Esophagus squamous epithelium (tissue), 5 donors: ENCODE results near the gene TPO. TPM values are rescaled to one million over a fixed set of nuclear protein-coding genes. Genes with fewer than 3 reads are reported as not detected.

Experiments
- DNase-seq: peaks from one replicate; lab custom pipeline; 2025; lab: John Stamatoyannopoulos, UW
- H3K27ac ChIP-seq, 4 donors: fragments of 200-600 bp; sonication (generic); one replicate each; pipeline ENCODE4 v1.5.1; 2016 to 2019; ENCODE audit warnings: mild to moderate bottlenecking in 1 of 4
- H3K27me3 ChIP-seq, 4 donors: fragments of 200-600 bp; sonication (generic); 1 replicate in 3 of 4; 2 replicates in 1 of 4; pipeline versions ENCODE4 v1.5.1 to v1.6.0; 2017 to 2021; ENCODE audit warnings: antibody characterized with exemption in 1 of 4
- H3K36me3 ChIP-seq, 3 donors: fragments of 200-600 bp; sonication (generic); one replicate each; pipeline ENCODE4 v1.5.1; 2016 to 2019
- H3K4me1 ChIP-seq, 3 donors: fragments of 200-600 bp; sonication (generic); one replicate each; pipeline ENCODE4 v1.5.1; 2017 to 2019
- H3K4me3 ChIP-seq, 4 donors: fragments of 200-600 bp; sonication (generic); 1 replicate in 3 of 4; 2 replicates in 1 of 4; pipeline ENCODE4 v1.5.1; 2016 to 2019; ENCODE audit warnings: mild to moderate bottlenecking in 2 of 4, moderate library complexity in 1 of 4
- H3K9me3 ChIP-seq, 3 donors: fragments of 200-600 bp; sonication (generic); one replicate each; pipeline ENCODE4 v1.5.1; 2016 to 2019
- POLR2A ChIP-seq, 4 donors: fragments of 450-650 bp; IDR thresholded peaks; one replicate each; pipeline ENCODE4 v1.6.1; 2017; ENCODE audit warnings: antibody characterized with exemption in 4 of 4, mild to moderate bottlenecking in 4 of 4, moderate library complexity in 3 of 4
- WGBS, 2 donors: methylation state at CpG; one replicate each; pipeline ENCODE4 v1.1.5; 2018; 5-methylcytosine and 5-hydroxymethylcytosine counted together
- intact Hi-C: fragments of 100-400 bp; cut with DNase I; formaldehyde crosslinking; loops from one replicate; pipeline ENCODE4 v1.15.0; 2022
- total RNA-seq, 4 donors: library from RNA; depleted of rRNA; stranded (reverse); fragments of >200 nt; gene quantifications; one replicate each; pipeline ENCODE4 v1.1.0, GENCODE V29; 2016
- TF ChIP-seq, protein P1 (sequence below), 6 experiments: fragments of 450-650 bp in 4 of 6; fragments of 200-600 bp in 2 of 6; sonication (generic) in 2 of 6; IDR thresholded peaks; one replicate each; pipeline ENCODE4 v1.5.1; 2016 to 2019; ENCODE audit warnings: antibody characterized with exemption in 6 of 6, mild to moderate bottlenecking in 4 of 6, moderate library complexity in 4 of 6
- donor health status: DM: yes; HTN: yes; CAD: no.

Gene TPO
- total RNA-seq, 4 donors from 2014 or later: 0.31 to 4.6 (median 2.7) TPM

DNA sequence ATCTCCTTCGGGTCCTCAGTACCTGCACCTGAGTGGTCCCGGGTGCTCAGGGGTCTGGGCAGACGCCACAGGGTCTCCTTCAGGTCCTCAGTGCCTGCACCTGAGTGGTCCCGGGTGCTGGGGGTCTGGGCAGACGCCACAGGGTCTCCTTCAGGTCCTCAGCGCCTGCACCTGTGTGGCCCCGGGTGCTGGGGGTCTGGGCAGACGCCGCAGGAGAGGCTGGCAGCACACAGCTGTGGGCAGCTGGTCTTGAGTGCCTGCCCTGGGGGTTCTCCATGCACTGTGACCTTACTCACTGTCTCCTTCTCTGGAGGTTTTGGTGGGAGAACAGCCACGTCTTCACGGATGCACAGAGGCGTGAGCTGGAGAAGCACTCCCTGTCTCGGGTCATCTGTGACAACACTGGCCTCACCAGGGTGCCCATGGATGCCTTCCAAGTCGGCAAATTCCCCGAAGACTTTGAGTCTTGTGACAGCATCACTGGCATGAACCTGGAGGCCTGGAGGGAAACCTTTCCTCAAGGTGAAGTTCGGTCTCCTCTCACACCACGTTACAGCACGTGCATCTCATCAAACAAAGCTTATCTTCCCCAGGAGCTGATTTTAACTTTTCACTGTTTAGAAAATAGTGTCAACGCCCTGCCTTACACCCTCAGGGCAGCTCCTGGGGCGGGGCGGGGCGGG lies 82.6 kb downstream of the TPO start:
- no peak for DNase-seq
- Histone ChIP-seq H3K27me3 (peaks cover 0 to 24% (median 0%) of the 10 kb centered on the region in 4 donors), H3K4me3 (no peak overlapping the region), H3K4me1 (no peaks in the 10 kb centered on the region), H3K9me3 (no peaks in the 10 kb centered on the region), H3K27ac (no peak overlapping the region), H3K36me3 (no peaks in the 10 kb centered on the region)
- 53 to 75% methylated on average over 2 to 6 of the region's 22 CpGs for WGBS, 2 donors
- intact Hi-C loops: no loop called here
- no peak for TF ChIP-seq POLR2A (IDR thresholded peaks at IDR 0.05)
- TF ChIP-seq, protein P1, sequence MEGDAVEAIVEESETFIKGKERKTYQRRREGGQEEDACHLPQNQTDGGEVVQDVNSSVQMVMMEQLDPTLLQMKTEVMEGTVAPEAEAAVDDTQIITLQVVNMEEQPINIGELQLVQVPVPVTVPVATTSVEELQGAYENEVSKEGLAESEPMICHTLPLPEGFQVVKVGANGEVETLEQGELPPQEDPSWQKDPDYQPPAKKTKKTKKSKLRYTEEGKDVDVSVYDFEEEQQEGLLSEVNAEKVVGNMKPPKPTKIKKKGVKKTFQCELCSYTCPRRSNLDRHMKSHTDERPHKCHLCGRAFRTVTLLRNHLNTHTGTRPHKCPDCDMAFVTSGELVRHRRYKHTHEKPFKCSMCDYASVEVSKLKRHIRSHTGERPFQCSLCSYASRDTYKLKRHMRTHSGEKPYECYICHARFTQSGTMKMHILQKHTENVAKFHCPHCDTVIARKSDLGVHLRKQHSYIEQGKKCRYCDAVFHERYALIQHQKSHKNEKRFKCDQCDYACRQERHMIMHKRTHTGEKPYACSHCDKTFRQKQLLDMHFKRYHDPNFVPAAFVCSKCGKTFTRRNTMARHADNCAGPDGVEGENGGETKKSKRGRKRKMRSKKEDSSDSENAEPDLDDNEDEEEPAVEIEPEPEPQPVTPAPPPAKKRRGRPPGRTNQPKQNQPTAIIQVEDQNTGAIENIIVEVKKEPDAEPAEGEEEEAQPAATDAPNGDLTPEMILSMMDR (IDR thresholded peaks at IDR 0.05): no peak

DNA sequence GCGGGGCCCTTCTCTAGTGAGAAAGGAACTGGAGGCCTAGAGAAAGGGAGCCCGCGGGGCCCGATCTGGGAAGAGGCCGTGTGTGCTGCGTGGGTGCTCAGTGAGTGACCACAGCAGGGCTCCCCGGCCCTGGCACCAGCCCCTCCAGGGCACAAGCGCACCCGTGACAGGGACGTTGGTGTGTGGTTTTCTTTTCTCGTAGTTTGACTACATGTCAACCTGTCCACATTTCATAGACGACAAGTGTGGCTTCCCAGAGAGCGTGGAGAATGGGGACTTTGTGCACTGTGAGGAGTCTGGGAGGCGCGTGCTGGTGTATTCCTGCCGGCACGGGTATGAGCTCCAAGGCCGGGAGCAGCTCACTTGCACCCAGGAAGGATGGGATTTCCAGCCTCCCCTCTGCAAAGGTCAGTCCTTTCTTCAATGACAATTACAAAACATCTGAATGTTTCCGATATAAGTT lies 83.1 kb downstream of the TPO start:
- TF ChIP-seq POLR2A (IDR thresholded peaks at IDR 0.05): no peak
- TF ChIP-seq, protein P1 (IDR thresholded peaks at IDR 0.05): no peak
- Histone ChIP-seq H3K4me3 (no peak overlapping the region), H3K9me3 (no peaks in the 10 kb centered on the region), H3K27ac (no peak overlapping the region), H3K36me3 (no peaks in the 10 kb centered on the region), H3K27me3 (peaks cover 0 to 24% (median 0%) of the 10 kb centered on the region in 4 donors), H3K4me1 (no peaks in the 10 kb centered on the region)
- DNase-seq: no peak
- 77 to 92% methylated on average over 9 to 15 of the region's 19 CpGs for WGBS, 2 donors
- intact Hi-C loops: no loop called here

DNA sequence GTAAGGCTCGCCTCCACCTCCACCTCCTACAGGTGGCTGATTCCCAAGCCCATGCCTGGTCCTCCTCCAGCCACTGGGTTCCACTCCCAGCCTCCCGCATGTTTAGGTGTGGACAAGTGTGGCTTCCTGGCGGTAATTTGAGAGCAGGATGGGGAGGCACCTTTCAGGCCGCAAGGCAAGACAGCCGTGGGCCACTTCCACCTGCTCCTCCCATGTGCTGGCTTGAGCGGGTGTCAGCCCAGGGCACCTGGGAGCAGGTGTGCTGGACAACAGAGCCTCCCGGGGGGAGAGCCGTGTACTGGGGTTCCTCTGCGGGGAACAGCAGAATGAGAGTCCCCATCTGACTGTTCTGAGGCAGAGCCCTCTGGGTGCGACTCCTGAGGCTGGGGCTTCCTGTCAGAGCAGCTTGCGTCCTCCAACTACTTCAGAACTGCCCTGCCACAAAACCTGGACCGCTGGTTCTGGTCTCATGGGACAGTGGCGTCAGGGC lies 83.9 kb downstream of the TPO start:
- H3K27me3 ChIP-seq: peaks cover 0 to 24% (median 0%) of the 10 kb centered on the region in 4 donors
- TF ChIP-seq, protein P1 (IDR thresholded peaks at IDR 0.05): no peak
- TF ChIP-seq POLR2A (IDR thresholded peaks at IDR 0.05): no peak
- intact Hi-C loops: no loop called here
- 78 to 80% methylated on average over 3 to 5 of the region's 13 CpGs for WGBS, 2 donors
- no peak overlapping the region for H3K4me3 ChIP-seq
- no peak overlapping the region for H3K27ac ChIP-seq
- H3K4me1 ChIP-seq: no peaks in the 10 kb centered on the region
- no peak for DNase-seq
- H3K9me3 ChIP-seq: no peaks in the 10 kb centered on the region
- no peaks in the 10 kb centered on the region for H3K36me3 ChIP-seq

DNA sequence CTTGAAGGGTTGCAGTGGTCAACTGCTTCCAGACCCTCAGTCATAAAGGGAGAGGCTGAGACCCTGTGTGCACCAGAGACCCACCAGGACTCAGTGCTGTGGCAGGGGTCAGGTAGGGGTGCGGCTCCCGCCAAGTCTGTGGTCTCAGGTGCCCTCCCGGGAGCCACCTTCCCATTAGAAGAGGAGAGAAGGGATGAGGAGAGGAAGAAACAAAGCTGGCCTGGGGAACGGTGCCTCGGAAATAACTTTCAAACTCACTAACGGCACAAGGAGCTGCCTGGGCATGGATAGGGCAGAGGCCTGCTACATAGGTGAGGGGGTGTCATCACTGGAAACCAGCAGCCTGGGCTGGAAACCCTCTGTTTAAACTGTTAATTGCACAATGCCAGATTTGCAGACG lies 84.9 kb downstream of the TPO start:
- 61 to 76% methylated on average over 7 of the region's 7 CpGs for WGBS, 2 donors
- Histone ChIP-seq H3K9me3 (no peaks in the 10 kb centered on the region), H3K27me3 (peaks cover 0 to 24% (median 0%) of the 10 kb centered on the region in 4 donors), H3K36me3 (no peaks in the 10 kb centered on the region), H3K4me1 (no peaks in the 10 kb centered on the region), H3K4me3 (no peak overlapping the region), H3K27ac (no peak overlapping the region)
- intact Hi-C loops: no loop called here
- TF ChIP-seq, protein P1 (IDR thresholded peaks at IDR 0.05): no peak
- no peak for TF ChIP-seq POLR2A (IDR thresholded peaks at IDR 0.05)
- no peak for DNase-seq

DNA sequence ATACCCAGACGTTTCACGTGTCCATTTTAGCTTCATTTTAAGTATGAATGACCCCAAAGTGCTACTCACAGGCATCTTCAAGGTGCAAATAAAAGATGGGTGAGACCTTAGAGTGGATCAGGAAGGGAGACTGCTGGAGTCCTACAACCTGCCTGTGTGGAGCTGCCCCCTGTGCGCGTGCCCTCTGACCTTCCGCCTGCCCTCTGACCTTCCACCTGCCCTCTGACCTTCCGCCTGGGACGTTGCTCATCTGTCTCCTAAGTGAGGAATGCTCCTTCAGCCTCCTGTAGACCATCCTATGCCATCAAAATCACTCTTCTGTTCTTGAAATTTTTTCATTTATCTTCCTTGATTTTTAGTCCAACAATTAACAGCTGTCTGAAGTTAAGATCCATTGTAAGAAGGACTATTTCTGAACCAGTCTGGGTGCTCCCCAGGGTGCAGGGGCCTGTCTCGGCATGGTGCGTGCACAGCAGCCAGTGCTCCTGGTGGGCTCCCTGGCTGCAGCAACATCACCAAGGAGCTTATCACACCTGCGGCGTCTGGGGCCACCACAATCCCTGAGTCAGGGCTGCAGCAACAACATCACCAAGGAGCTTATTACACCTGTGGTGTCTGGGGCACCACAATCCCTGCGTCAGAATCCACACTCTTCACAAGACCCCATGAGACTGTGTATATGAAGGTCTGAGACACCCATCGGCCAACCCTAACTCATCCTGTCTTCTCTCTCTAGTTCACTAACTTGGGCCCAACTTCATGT lies 86.0 kb downstream of the TPO start:
- WGBS, 2 donors: 80 to 83% methylated on average over 10 to 13 of the region's 13 CpGs
- Histone ChIP-seq H3K27ac (no peak overlapping the region), H3K4me1 (no peaks in the 10 kb centered on the region), H3K36me3 (no peaks in the 10 kb centered on the region), H3K27me3 (peaks cover 0 to 24% (median 0%) of the 10 kb centered on the region in 4 donors), H3K9me3 (no peaks in the 10 kb centered on the region), H3K4me3 (no peak overlapping the region)
- TF ChIP-seq POLR2A (IDR thresholded peaks at IDR 0.05): no peak
- TF ChIP-seq, protein P1 (IDR thresholded peaks at IDR 0.05): no peak
- DNase-seq: no peak
- intact Hi-C loops: no loop called here
